ENCODE data around the gene UBE2G2. TPM values are rescaled to one million over a fixed set of nuclear protein-coding genes. Genes with fewer than 3 reads are reported as not detected.

UBE2G2 gene
- total RNA-seq, 6 donors from 2014 or later, result 74.4 to 218 (median 80.1) TPM

GRCh38 chr21:44722731-44723130, 78.9 kb downstream of the UBE2G2 start:
- H3K4me3 ChIP-seq, result no peak overlapping the region
- no peak overlapping the region for H3K27ac ChIP-seq
- DNase-seq (no peak), ATAC-seq (ENCODE audit: low FRiP score in 2 of 2) (no peak)
- peaks cover 0 to 14% (median 10%) of the 10 kb centered on the region in 4 donors for H3K27me3 ChIP-seq
- peaks cover 0 to 8% (median 0%) of the 10 kb centered on the region in 4 donors for H3K4me1 ChIP-seq
- 66 to 69% methylated on average over 5 of the region's 5 CpGs for WGBS, 2 donors
- TF ChIP-seq POLR2A (IDR thresholded peaks at IDR 0.05) (no peak), CTCF (IDR thresholded peaks at IDR 0.05) (no peak), POLR2AphosphoS5 (IDR thresholded peaks at IDR 0.05) (no peak), EP300 (IDR thresholded peaks at IDR 0.05) (no peak)
- no peaks in the 10 kb centered on the region for H3K36me3 ChIP-seq
- H3K9me3 ChIP-seq, result no peaks in the 10 kb centered on the region

- Histone ChIP-seq H3K36me3 (no peaks in the 10 kb centered on the region), H3K27me3 (peaks cover 0 to 14% (median 10%) of the 10 kb centered on the region in 4 donors), H3K4me1 (peaks cover 0 to 8% (median 0%) of the 10 kb centered on the region in 4 donors), H3K4me3 (no peak overlapping the region), H3K9me3 (no peaks in the 10 kb centered on the region), H3K27ac (no peak overlapping the region)
- WGBS, 2 donors, result 85 to 88% methylated on average over 2 of the region's 2 CpGs
- ATAC-seq (ENCODE audit: low FRiP score in 2 of 2) (no peak), DNase-seq (no peak)
- no peak for TF ChIP-seq CTCF (IDR thresholded peaks at IDR 0.05)
- TF ChIP-seq POLR2A (IDR thresholded peaks at IDR 0.05), result no peak
- no peak for TF ChIP-seq EP300 (IDR thresholded peaks at IDR 0.05)
- TF ChIP-seq POLR2AphosphoS5 (IDR thresholded peaks at IDR 0.05), result no peak
These were observed 81.5 kb downstream of the UBE2G2 start for GRCh38 chr21:44720170-44720569.

Other genes starting within 250 kb of the UBE2G2 start
- gene KRTAP10-3, start 243.0 kb downstream of the UBE2G2 start, total RNA-seq, result not detected
- not detected for gene KRTAP10-4, start 228.1 kb downstream of the UBE2G2 start, total RNA-seq
- not detected for gene KRTAP10-5, start 221.2 kb downstream of the UBE2G2 start, total RNA-seq
- gene KRTAP10-6, start 209.3 kb downstream of the UBE2G2 start, total RNA-seq, result not detected
- gene KRTAP10-7, start 201.2 kb downstream of the UBE2G2 start, total RNA-seq, result not detected
- not detected for gene KRTAP10-8, start 189.7 kb downstream of the UBE2G2 start, total RNA-seq
- gene KRTAP10-9, start 174.7 kb downstream of the UBE2G2 start, total RNA-seq, result not detected
- not detected for gene KRTAP10-10, start 164.5 kb downstream of the UBE2G2 start, total RNA-seq
- not detected for gene KRTAP10-11, start 155.4 kb downstream of the UBE2G2 start, total RNA-seq
- gene KRTAP12-4, start 147.2 kb downstream of the UBE2G2 start, total RNA-seq, result not detected
- gene KRTAP12-3, start 143.9 kb downstream of the UBE2G2 start, total RNA-seq, result not detected
- gene KRTAP12-2, start 134.9 kb downstream of the UBE2G2 start, total RNA-seq, result not detected
- not detected for gene KRTAP12-1, start 119.7 kb downstream of the UBE2G2 start, total RNA-seq
- gene KRTAP10-12, start 104.6 kb downstream of the UBE2G2 start, total RNA-seq, result not detected
- gene TSPEAR, start 90.2 kb downstream of the UBE2G2 start, total RNA-seq, result under 1 TPM in 2 of 6 donors, not detected in 4; 0.14 to 0.17 TPM
- 10 to 100 TPM; 46.1 to 97.6 (median 73.2) TPM for gene SUMO3, start 16.2 kb upstream of the UBE2G2 start, total RNA-seq
- gene PTTG1IP, start 71.9 kb upstream of the UBE2G2 start, total RNA-seq, result 100 to 1,000 TPM; 150 to 316 (median 247) TPM
- 100 to 1,000 TPM in 5 of 6 donors, 10 to 100 TPM in 1; 73.1 to 435 (median 149) TPM for gene ITGB2, start 119.1 kb upstream of the UBE2G2 start, total RNA-seq
- 10 to 100 TPM in 5 of 6 donors, 1 to 10 TPM in 1; 5.5 to 34.6 (median 22.8) TPM for gene SLX9, start 138.2 kb upstream of the UBE2G2 start, total RNA-seq

Data from upper lobe of left lung (tissue), 6 donors.